GM23338 (cell line): ENCODE data around the gene TIMM44. TPM values are rescaled to one million over a fixed set of nuclear protein-coding genes. Genes with fewer than 3 reads are reported as not detected.

Source experiments
- ATAC-seq: fragments of 200-7000 bp; cut with Tn5 transposase; 3 replicates; pipeline ENCODE4 v1.9.1; 2020
- DNase-seq: peaks from one replicate; pipeline ENCODE4 v3.0.0-alpha.2; 2015; ENCODE audit warnings: low spot score
- H2AFZ ChIP-seq: fragments of 200-600 bp; sonication (generic); 2 replicates; pipeline ENCODE4 v1.8.0; 2016; ENCODE audit warnings: antibody characterized with exemption, mild to moderate bottlenecking, moderate library complexity
- H3F3A ChIP-seq: fragments of 200-600 bp; sonication (generic); replicated peaks from 2 replicates; pipeline ENCODE4 v1.8.0; 2017; ENCODE audit warnings: antibody characterized with exemption, mixed run types, low read depth
- H3K27ac ChIP-seq: fragments of 200-600 bp; sonication (generic); 2 replicates; pipeline ENCODE4 v1.6.1; 2016; ENCODE audit warnings: low read depth
- H3K27me3 ChIP-seq: fragments of 200-600 bp; sonication (generic); 2 replicates; pipeline ENCODE4 v1.8.0; 2016; ENCODE audit warnings: mild to moderate bottlenecking, mixed run types, moderate library complexity; ENCODE audit not compliant: insufficient read depth
- H3K36me3 ChIP-seq: fragments of 200-600 bp; sonication (generic); 2 replicates; pipeline ENCODE4 v1.8.0; 2016; ENCODE audit warnings: mild to moderate bottlenecking; ENCODE audit not compliant: insufficient read depth
- H3K4me1 ChIP-seq: fragments of 200-600 bp; sonication (generic); 2 replicates; pipeline ENCODE4 v1.8.0; 2016; ENCODE audit warnings: mild to moderate bottlenecking, moderate library complexity; ENCODE audit not compliant: insufficient read depth
- H3K4me2 ChIP-seq: fragments of 200-600 bp; sonication (generic); 2 replicates; pipeline ENCODE4 v1.7.1; 2017; ENCODE audit warnings: mixed run types
- H3K4me3 ChIP-seq: fragments of 200-600 bp; sonication (generic); 2 replicates; pipeline ENCODE4 v1.6.1; 2016; ENCODE audit warnings: mixed run types
- H3K79me2 ChIP-seq: fragments of 200-600 bp; sonication (generic); replicated peaks from 2 replicates; pipeline ENCODE4 v1.8.0; 2017; ENCODE audit warnings: mild to moderate bottlenecking; ENCODE audit not compliant: insufficient read depth
- H3K9me2 ChIP-seq: fragments of 200-600 bp; sonication (generic); 2 replicates; pipeline ENCODE4 v1.8.0; 2017; ENCODE audit not compliant: insufficient read depth
- H4K20me1 ChIP-seq: fragments of 200-600 bp; sonication (generic); replicated peaks from 2 replicates; pipeline ENCODE4 v1.8.0; 2017; ENCODE audit warnings: mild to moderate bottlenecking; ENCODE audit not compliant: insufficient read depth
- H3K27ac Mint-ChIP-seq: 2 replicates; pipeline ENCODE4 v1.8.0; 2020; ENCODE audit warnings: inconsistent platforms, mild to moderate bottlenecking, moderate library complexity, mixed read lengths
- H3K27me3 Mint-ChIP-seq: 3 replicates; pipeline ENCODE4 v1.8.0; 2022; ENCODE audit warnings: low read depth, mild to moderate bottlenecking, moderate library complexity, mixed read lengths, inconsistent platforms; ENCODE audit not compliant: insufficient read depth, poor library complexity
- H3K36me3 Mint-ChIP-seq: 3 replicates; pipeline ENCODE4 v1.8.0; 2021; ENCODE audit warnings: low read depth, mild to moderate bottlenecking, inconsistent platforms, moderate library complexity, mixed read lengths
- H3K4me1 Mint-ChIP-seq: 3 replicates; pipeline ENCODE4 v1.8.0; 2020; ENCODE audit warnings: mild to moderate bottlenecking, inconsistent platforms, mixed read lengths
- H3K4me3 Mint-ChIP-seq: 3 replicates; pipeline ENCODE4 v1.8.0; 2021; ENCODE audit warnings: moderate library complexity, mild to moderate bottlenecking, inconsistent platforms, mixed read lengths
- H3K9me3 Mint-ChIP-seq: 3 replicates; pipeline ENCODE4 v1.8.0; 2020; ENCODE audit warnings: moderate library complexity, mild to moderate bottlenecking, inconsistent platforms, mixed read lengths
- CREB1 ChIP-seq: fragments of 250-450 bp; sonication (Bioruptor Pico); IDR thresholded peaks from 2 replicates; pipeline ENCODE4 v1.5.0; 2020; ENCODE audit warnings: low read depth, mild to moderate bottlenecking, moderate library complexity
- CTCF ChIP-seq, 2 experiments: fragments of 200-600 bp in 1 of 2; sonication (generic) in 1 of 2; conservative IDR thresholded peaks; 2 replicates each; pipeline versions ENCODE4 v1.5.1 to v1.6.1; 2016 to 2017; ENCODE audit warnings: antibody characterized with exemption in 2 of 2, low read depth in 2 of 2, mild to moderate bottlenecking in 2 of 2, moderate library complexity in 1 of 2
- EZH2 ChIP-seq: fragments of 200-600 bp; sonication (generic); IDR thresholded peaks from one replicate; pipeline ENCODE4 v1.8.0; 2017; ENCODE audit warnings: antibody characterized with exemption, mild to moderate bottlenecking, low read depth; ENCODE audit not compliant: unreplicated experiment
- EZH2phosphoT487 ChIP-seq: fragments of 200-600 bp; sonication (generic); IDR thresholded peaks from one replicate; pipeline ENCODE4 v1.8.1; 2018; ENCODE audit warnings: antibody characterized with exemption; ENCODE audit not compliant: unreplicated experiment
- JUNB ChIP-seq: IDR thresholded peaks from one replicate; pipeline ENCODE4 v1.6.1; 2016; ENCODE audit warnings: antibody characterized with exemption; ENCODE audit not compliant: unreplicated experiment
- NANOG ChIP-seq: IDR thresholded peaks from 2 replicates; pipeline ENCODE4 v1.6.1; 2016; ENCODE audit warnings: antibody characterized with exemption, borderline replicate concordance
- POLR2AphosphoS5 ChIP-seq: IDR thresholded peaks from 2 replicates; pipeline ENCODE4 v1.6.1; 2016; ENCODE audit warnings: antibody characterized with exemption, low read depth
- REST ChIP-seq: IDR thresholded peaks from one replicate; pipeline ENCODE4 v1.6.1; 2018; ENCODE audit warnings: antibody characterized with exemption; ENCODE audit not compliant: unreplicated experiment
- STAT1 ChIP-seq: IDR thresholded peaks from one replicate; pipeline ENCODE4 v1.6.1; 2016; ENCODE audit warnings: antibody characterized with exemption; ENCODE audit not compliant: unreplicated experiment
- ZNF114 ChIP-seq: fragments of 250-450 bp; sonication (Bioruptor Pico); IDR thresholded peaks from 2 replicates; pipeline ENCODE4 v1.5.0; 2020; ENCODE audit warnings: mild to moderate bottlenecking, moderate library complexity
- ZNF331 ChIP-seq: fragments of 250-450 bp; sonication (Bioruptor Pico); IDR thresholded peaks from 2 replicates; pipeline ENCODE4 v1.5.0; 2020; ENCODE audit warnings: low read depth, mild to moderate bottlenecking, moderate library complexity
- polyA plus RNA-seq: library from polyadenylated mRNA; unstranded; fragments of >200 nt; fragmentation: Nextera tagmentation; extraction: Ambion mirVana; gene quantifications from 2 replicates; pipeline ENCODE4 v1.2.1, GENCODE V29; 2016
- total RNA-seq: library from RNA; depleted of rRNA; stranded (reverse); fragments of >200 nt; shearing (Covaris generic); gene quantifications from 2 replicates; pipeline ENCODE4 v1.2.3, GENCODE V29; 2014
- TF ChIP-seq, protein P1 (sequence below): IDR thresholded peaks from 2 replicates; pipeline ENCODE4 v1.6.1; 2016; ENCODE audit warnings: antibody characterized with exemption

Gene TIMM44
- total and polyA plus RNA-seq, 2 experiments from 2014 or later, result 125 to 128 TPM

DNA sequence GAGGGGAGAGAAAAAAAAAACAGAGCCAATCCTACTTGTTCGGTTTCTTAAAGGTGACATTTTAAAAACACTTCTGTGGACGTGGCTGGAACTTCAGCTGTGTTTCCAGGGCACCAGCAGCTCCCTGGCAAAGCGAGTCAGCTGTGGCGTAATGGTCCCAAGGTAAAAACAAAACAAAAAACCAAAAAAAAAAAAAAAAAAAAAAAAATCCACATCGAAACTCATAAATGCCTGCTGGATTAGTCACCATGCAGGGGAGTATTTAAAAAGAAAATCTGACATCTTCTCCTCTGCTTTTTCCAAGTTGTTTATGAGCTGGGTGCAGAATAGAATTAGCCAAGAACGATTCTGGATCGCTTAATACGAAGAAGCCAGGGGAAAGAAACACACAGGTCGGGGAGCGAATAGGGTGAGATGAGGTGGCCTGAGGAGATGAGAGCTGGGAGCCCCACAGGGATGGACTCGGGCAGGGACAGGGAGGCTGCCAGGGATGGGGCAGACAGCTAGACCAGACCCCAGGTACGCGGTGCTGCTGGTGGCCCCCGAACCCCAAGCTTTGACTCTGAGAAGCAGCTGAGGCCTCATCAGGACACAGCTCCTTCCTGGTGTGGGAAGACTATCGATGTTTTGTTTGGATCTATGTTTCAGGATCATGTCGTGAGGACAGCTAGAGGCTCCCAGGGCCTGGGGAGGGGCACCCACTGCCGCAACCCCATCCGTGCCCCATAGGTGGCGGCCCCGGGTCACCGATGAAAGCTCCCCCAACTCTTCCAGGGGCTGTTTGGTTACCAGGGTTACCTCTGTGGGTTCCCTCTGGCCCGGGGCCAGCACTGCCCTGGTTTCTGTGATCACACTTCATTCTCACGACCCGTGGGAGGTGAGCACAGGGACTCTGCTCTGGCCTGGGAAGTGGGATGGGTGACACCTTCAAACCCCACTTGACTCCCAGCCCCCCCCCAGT is 14.4 kb downstream of the TIMM44 start:
- Histone ChIP-seq H3K9me2 (no peaks in the 10 kb centered on the region), H3K36me3 (peaks cover 10% of the 10 kb centered on the region; the same call in 1 of the 2 replicates), H3K4me1 (peaks cover 4% of the 10 kb centered on the region; the same call in 1 of the 2 replicates), H3K27me3 (no peaks in the 10 kb centered on the region), H3F3A (peaks cover 31% of the 10 kb centered on the region), H3K27ac (peak overlapping the region; percentile 83; the same call in 1 of the 2 replicates), H2AFZ (no peak overlapping the region), H3K4me2 (no peak overlapping the region), H3K79me2 (no peaks in the 10 kb centered on the region), H3K4me3 (no peak overlapping the region), H4K20me1 (peaks cover 6% of the 10 kb centered on the region; the same call in 1 of the 2 replicates)
- H3K36me3 Mint-ChIP-seq, result peaks cover 48% of the 10 kb centered on the region
- DNase-seq, result peak; percentile 89
- H3K4me3 Mint-ChIP-seq, result no peak overlapping the region; the same call in 2 of the 3 replicates
- H3K27ac Mint-ChIP-seq, result no peak overlapping the region
- H3K27me3 Mint-ChIP-seq, result peaks cover 15% of the 10 kb centered on the region
- no peak for TF ChIP-seq ZNF114 (CRISPR knock-in tag)
- no peak for TF ChIP-seq EZH2phosphoT487
- TF ChIP-seq CTCF (conservative IDR thresholded peaks at IDR 0.05; ENCODE audit: low read depth in 2 of 2), result peak; percentile 57 to 68
- TF ChIP-seq NANOG, result no peak
- TF ChIP-seq CREB1, result no peak
- TF ChIP-seq, protein P1, sequence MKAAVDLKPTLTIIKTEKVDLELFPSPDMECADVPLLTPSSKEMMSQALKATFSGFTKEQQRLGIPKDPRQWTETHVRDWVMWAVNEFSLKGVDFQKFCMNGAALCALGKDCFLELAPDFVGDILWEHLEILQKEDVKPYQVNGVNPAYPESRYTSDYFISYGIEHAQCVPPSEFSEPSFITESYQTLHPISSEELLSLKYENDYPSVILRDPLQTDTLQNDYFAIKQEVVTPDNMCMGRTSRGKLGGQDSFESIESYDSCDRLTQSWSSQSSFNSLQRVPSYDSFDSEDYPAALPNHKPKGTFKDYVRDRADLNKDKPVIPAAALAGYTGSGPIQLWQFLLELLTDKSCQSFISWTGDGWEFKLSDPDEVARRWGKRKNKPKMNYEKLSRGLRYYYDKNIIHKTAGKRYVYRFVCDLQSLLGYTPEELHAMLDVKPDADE, result no peak
- H3K9me3 Mint-ChIP-seq, result no peaks in the 10 kb centered on the region
- H3K4me1 Mint-ChIP-seq, result peaks cover 4% of the 10 kb centered on the region
- peak; percentile 57 for ATAC-seq

- H3K36me3 Mint-ChIP-seq, result peaks cover 41% of the 10 kb centered on the region
- H3K27ac Mint-ChIP-seq, result no peak overlapping the region
- H3K27me3 ChIP-seq, result no peaks in the 10 kb centered on the region
- peaks cover 4% of the 10 kb centered on the region for H3K4me1 Mint-ChIP-seq
- H3K9me2 ChIP-seq, result no peaks in the 10 kb centered on the region
- no peaks in the 10 kb centered on the region for H3K79me2 ChIP-seq
- DNase-seq (no peak), ATAC-seq (no peak)
- no peak overlapping the region for H3K4me3 ChIP-seq
- H3K27ac ChIP-seq, result no peak overlapping the region
- H4K20me1 ChIP-seq, result peaks cover 6% of the 10 kb centered on the region; the same call in 1 of the 2 replicates
- H3F3A ChIP-seq, result peaks cover 31% of the 10 kb centered on the region
- peaks cover 18% of the 10 kb centered on the region for H3K27me3 Mint-ChIP-seq
- no peak overlapping the region for H2AFZ ChIP-seq
- H3K4me1 ChIP-seq, result peaks cover 4% of the 10 kb centered on the region; the same call in 1 of the 2 replicates
- H3K4me2 ChIP-seq, result no peak overlapping the region
- H3K36me3 ChIP-seq, result peaks cover 3% of the 10 kb centered on the region; the same call in 1 of the 2 replicates
- no peak overlapping the region; the same call in 2 of the 3 replicates for H3K4me3 Mint-ChIP-seq
- H3K9me3 Mint-ChIP-seq, result no peaks in the 10 kb centered on the region
- TF ChIP-seq STAT1, result no peak
- no peak for TF ChIP-seq JUNB
- TF ChIP-seq EZH2, result no peak
- TF ChIP-seq CTCF (conservative IDR thresholded peaks at IDR 0.05; ENCODE audit: low read depth in 2 of 2), result no peak
- no peak for TF ChIP-seq CREB1
- TF ChIP-seq REST, result no peak
- TF ChIP-seq, protein P1, result no peak
- TF ChIP-seq ZNF114 (CRISPR knock-in tag), result no peak
- no peak for TF ChIP-seq POLR2AphosphoS5
- TF ChIP-seq NANOG, result no peak
- TF ChIP-seq ZNF331, result no peak
These were observed 15.1 kb downstream of the TIMM44 start for GRCh38 chr19:7928334-7928706.
